Forelimb muscle (tissue), 1 donor: ENCODE data around the gene HMG20B. TPM values are rescaled to one million over a fixed set of nuclear protein-coding genes. Genes with fewer than 3 reads are reported as not detected.
"Not testable (repeated sequence)": the region's sequence is repeated elsewhere in the genome, so short reads cannot be mapped to it uniquely, and the experiment has no call there.

ENCODE experiments used
- DNase-seq: peaks from one replicate; pipeline ENCODE4 v3.0.0-alpha.2; 2013; ENCODE audit warnings: low read depth
- polyA plus RNA-seq: library from polyadenylated mRNA; unstranded; fragments of 120-200 nt; gene quantifications from one replicate; pipeline ENCODE4 v1.2.1, GENCODE V29; 2013; ENCODE audit not compliant: insufficient read length

The HMG20B gene
- polyA plus RNA-seq, 1 donor = 34.1 TPM

GRCh38 chr19:3584036-3584802 lies 11.5 kb downstream of the HMG20B start:
- not testable (repeated sequence) for DNase-seq

GRCh38 chr19:3585301-3586126 lies 12.8 kb downstream of the HMG20B start, which contains the start of gene GIPC3:
Gene GIPC3 (plus strand): TSS chr19:3585478. CDS start chr19:3585598, 120 bp downstream.
- no peak for DNase-seq

GRCh38 chr19:3586127-3586626 lies 13.4 kb downstream of the HMG20B start:
- DNase-seq = no peak

- DNase-seq = no peak
Measured at GRCh38 chr19:3586707-3587346, 14.1 kb downstream of the HMG20B start.

GRCh38 chr19:3589439-3589838 lies 16.7 kb downstream of the HMG20B start:
- DNase-seq = no peak

GRCh38 chr19:3589949-3590348 lies 17.2 kb downstream of the HMG20B start:
- no peak for DNase-seq

GRCh38 chr19:3590991-3591659 lies 18.4 kb downstream of the HMG20B start:
- no peak for DNase-seq

- no peak for DNase-seq
Measured at GRCh38 chr19:3591876-3592613, 19.3 kb downstream of the HMG20B start.

- DNase-seq = no peak
Measured at GRCh38 chr19:3593156-3593555, 20.4 kb downstream of the HMG20B start.

- DNase-seq = no peak
Measured at GRCh38 chr19:3595521-3596061, 22.8 kb downstream of the HMG20B start.

GRCh38 chr19:3599776-3600187 lies 27.0 kb downstream of the HMG20B start:
- no peak for DNase-seq

GRCh38 chr19:3601021-3601420 lies 28.3 kb downstream of the HMG20B start:
- no peak for DNase-seq

GRCh38 chr19:3603121-3603811 lies 30.5 kb downstream of the HMG20B start:
- DNase-seq = no peak

GRCh38 chr19:3604227-3604986 lies 31.7 kb downstream of the HMG20B start:
- no peak for DNase-seq

- no peak for DNase-seq
Measured at GRCh38 chr19:3604987-3605343, 32.2 kb downstream of the HMG20B start.

GRCh38 chr19:3605361-3605760 lies 32.6 kb downstream of the HMG20B start:
- no peak for DNase-seq

- no peak for DNase-seq
Measured at GRCh38 chr19:3605770-3606169, 33.0 kb downstream of the HMG20B start.

- DNase-seq = no peak
Measured at GRCh38 chr19:3606174-3606689, 33.5 kb downstream of the HMG20B start.

- DNase-seq = no peak
Measured at GRCh38 chr19:3606690-3607289, 34.0 kb downstream of the HMG20B start, which contains the start of gene TBXA2R. Gene TBXA2R (minus strand): TSS chr19:3606875. CDS start chr19:3600634, 6,241 bp downstream.
